OCI-LY1 (cell line): ENCODE measurements around the gene GGT1.

Experiments used
- H2AFZ ChIP-seq: fragments of 200-600 bp; sonication (generic), shearing (Covaris generic); 2 replicates; pipeline ENCODE4 v1.6.0; 2014; ENCODE audit warnings: antibody characterized with exemption, mild to moderate bottlenecking, low read length
- H3F3A ChIP-seq: fragments of 200-600 bp; sonication (generic), shearing (Covaris generic); 2 replicates; pipeline ENCODE4 v1.6.0; 2014; ENCODE audit warnings: mild to moderate bottlenecking, antibody characterized with exemption, low read length, moderate library complexity; ENCODE audit not compliant: insufficient read depth
- H3K27ac ChIP-seq: fragments of 200-600 bp; sonication (generic); 2 replicates; pipeline ENCODE4 v1.5.1; 2014; ENCODE audit warnings: low read length, mixed run types, mild to moderate bottlenecking, low read depth; ENCODE audit not compliant: poor library complexity, severe bottlenecking
- H3K27me3 ChIP-seq: fragments of 200-600 bp; sonication (generic); 2 replicates; pipeline ENCODE4 v1.6.0; 2014; ENCODE audit warnings: antibody characterized with exemption, mild to moderate bottlenecking, low read length, moderate library complexity; ENCODE audit not compliant: insufficient read depth
- H3K36me3 ChIP-seq: fragments of 200-600 bp; sonication (generic); 2 replicates; pipeline ENCODE4 v1.6.1; 2014; ENCODE audit warnings: mild to moderate bottlenecking, antibody characterized with exemption, low read length, moderate library complexity, mixed read lengths; ENCODE audit not compliant: insufficient read depth
- H3K4me1 ChIP-seq: fragments of 200-600 bp; sonication (generic); 2 replicates; pipeline ENCODE4 v1.5.1; 2014; ENCODE audit warnings: mild to moderate bottlenecking, low read length, moderate library complexity; ENCODE audit not compliant: insufficient read depth, severe bottlenecking
- H3K4me2 ChIP-seq: fragments of 200-600 bp; sonication (generic), shearing (Covaris generic); 2 replicates; pipeline ENCODE4 v1.6.1; 2014; ENCODE audit warnings: low read length
- H3K4me3 ChIP-seq: fragments of 200-600 bp; sonication (generic); 2 replicates; pipeline ENCODE4 v1.5.1; 2014; ENCODE audit warnings: low read length, low read depth, mild to moderate bottlenecking, mixed read lengths; ENCODE audit not compliant: poor library complexity, severe bottlenecking
- H3K79me2 ChIP-seq: fragments of 200-600 bp; shearing (Covaris generic); 2 replicates; pipeline ENCODE4 v1.6.1; 2016; ENCODE audit warnings: mixed run types, low read length, mixed read lengths; ENCODE audit not compliant: insufficient read depth
- H3K9ac ChIP-seq: fragments of 200-600 bp; sonication (generic), shearing (Covaris generic); 2 replicates; pipeline ENCODE4 v1.6.1; 2014; ENCODE audit warnings: mild to moderate bottlenecking, low read length, mixed read lengths
- H3K9me2 ChIP-seq: fragments of 200-600 bp; sonication (generic), shearing (Covaris generic); 2 replicates; pipeline ENCODE4 v1.6.1; 2014; ENCODE audit warnings: low read depth, mild to moderate bottlenecking, low read length, mixed read lengths
- H3K9me3 ChIP-seq: fragments of 200-600 bp; shearing (Covaris generic); 2 replicates; pipeline ENCODE4 v1.6.1; 2014; ENCODE audit warnings: low read length, mixed read lengths
- H4K20me1 ChIP-seq: fragments of 200-600 bp; sonication (generic), shearing (Covaris generic); 2 replicates; pipeline ENCODE4 v1.6.0; 2016; ENCODE audit warnings: mild to moderate bottlenecking, low read length; ENCODE audit not compliant: insufficient read depth
- EZH2 ChIP-seq: fragments of 200-600 bp; sonication (generic), shearing (Covaris generic); IDR thresholded peaks from 2 replicates; pipeline ENCODE4 v1.8.0; 2017; ENCODE audit warnings: borderline replicate concordance, mixed run types, mild to moderate bottlenecking, antibody characterized with exemption, low read length, moderate library complexity, mixed read lengths
- TF ChIP-seq, protein P1 (sequence below): fragments of 200-600 bp; sonication (generic), shearing (Covaris generic); IDR thresholded peaks from 2 replicates; pipeline ENCODE4 v1.5.1; 2017; ENCODE audit warnings: mild to moderate bottlenecking, antibody characterized with exemption, low read length, moderate library complexity, mixed read lengths

GGT1 gene

DNA sequence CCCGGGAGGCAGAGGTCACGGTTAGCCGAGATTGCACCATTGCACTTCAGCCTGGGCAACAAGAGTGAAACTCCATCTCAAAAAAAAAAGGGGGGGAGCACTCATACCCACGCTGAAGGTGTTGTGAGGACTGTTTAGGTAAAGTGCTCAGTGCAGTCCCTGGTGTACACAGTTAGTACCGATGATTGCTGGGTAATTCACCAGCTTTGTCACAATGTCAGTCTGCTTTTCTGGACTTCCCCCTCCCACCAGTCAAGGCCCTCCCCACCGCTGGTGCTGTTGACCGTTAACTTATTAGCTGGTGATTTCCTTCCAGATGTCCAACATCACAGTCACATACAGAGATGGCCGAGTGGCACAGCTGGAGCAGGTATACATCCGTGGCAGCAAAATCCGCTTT, 35.3 kb upstream of the GGT1 start:
- Histone ChIP-seq H3K79me2 (peaks cover 32% of the 10 kb centered on the region), H4K20me1 (no peaks in the 10 kb centered on the region; the same call in 1 of the 2 replicates)

DNA sequence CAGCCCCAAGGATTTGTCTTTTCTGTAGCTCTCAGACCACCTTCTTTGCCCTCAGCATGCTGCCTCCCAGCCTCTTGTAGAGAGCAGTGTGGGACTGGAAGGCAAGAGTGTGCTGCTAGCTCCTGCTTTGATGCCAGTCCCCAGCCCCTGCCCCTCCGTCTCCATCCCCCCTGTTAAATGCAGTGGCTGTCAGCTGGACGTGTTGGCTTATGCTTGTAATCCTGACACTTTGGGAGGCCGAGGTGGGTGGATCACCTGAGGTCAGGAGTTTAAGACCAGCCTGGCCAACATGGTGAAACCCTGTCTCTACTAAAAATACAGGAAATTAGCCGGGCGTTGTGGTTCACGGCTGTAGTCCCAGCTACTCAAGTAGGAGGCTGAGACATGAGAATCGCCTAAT, 31.7 kb upstream of the GGT1 start:
- Histone ChIP-seq H3K79me2 (no peaks in the 10 kb centered on the region), H2AFZ (no peak overlapping the region), H3K9me2 (no peaks in the 10 kb centered on the region), H3K4me2 (no peak overlapping the region), H3K27me3 (no peaks in the 10 kb centered on the region), H3F3A (no peaks in the 10 kb centered on the region), H3K9me3 (no peaks in the 10 kb centered on the region), H3K9ac (no peak overlapping the region), H3K36me3 (peaks cover 85% of the 10 kb centered on the region), H4K20me1 (no peaks in the 10 kb centered on the region; the same call in 1 of the 2 replicates), H3K4me1 (no peaks in the 10 kb centered on the region), H3K4me3 (no peak overlapping the region), H3K27ac (no peak overlapping the region)
- TF ChIP-seq, protein P1, sequence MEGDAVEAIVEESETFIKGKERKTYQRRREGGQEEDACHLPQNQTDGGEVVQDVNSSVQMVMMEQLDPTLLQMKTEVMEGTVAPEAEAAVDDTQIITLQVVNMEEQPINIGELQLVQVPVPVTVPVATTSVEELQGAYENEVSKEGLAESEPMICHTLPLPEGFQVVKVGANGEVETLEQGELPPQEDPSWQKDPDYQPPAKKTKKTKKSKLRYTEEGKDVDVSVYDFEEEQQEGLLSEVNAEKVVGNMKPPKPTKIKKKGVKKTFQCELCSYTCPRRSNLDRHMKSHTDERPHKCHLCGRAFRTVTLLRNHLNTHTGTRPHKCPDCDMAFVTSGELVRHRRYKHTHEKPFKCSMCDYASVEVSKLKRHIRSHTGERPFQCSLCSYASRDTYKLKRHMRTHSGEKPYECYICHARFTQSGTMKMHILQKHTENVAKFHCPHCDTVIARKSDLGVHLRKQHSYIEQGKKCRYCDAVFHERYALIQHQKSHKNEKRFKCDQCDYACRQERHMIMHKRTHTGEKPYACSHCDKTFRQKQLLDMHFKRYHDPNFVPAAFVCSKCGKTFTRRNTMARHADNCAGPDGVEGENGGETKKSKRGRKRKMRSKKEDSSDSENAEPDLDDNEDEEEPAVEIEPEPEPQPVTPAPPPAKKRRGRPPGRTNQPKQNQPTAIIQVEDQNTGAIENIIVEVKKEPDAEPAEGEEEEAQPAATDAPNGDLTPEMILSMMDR: no peak
- no peak for TF ChIP-seq EZH2

More for the DNA sequence above, 35.3 kb upstream of the GGT1 start:
- H3K9ac ChIP-seq: no peak overlapping the region
- H3K27me3 ChIP-seq: no peaks in the 10 kb centered on the region
- no peak overlapping the region for H3K27ac ChIP-seq
- no peaks in the 10 kb centered on the region for H3K9me3 ChIP-seq
- H3F3A ChIP-seq: no peaks in the 10 kb centered on the region
- H3K9me2 ChIP-seq: no peaks in the 10 kb centered on the region
- H3K4me3 ChIP-seq: no peak overlapping the region
- peaks cover 90% of the 10 kb centered on the region for H3K36me3 ChIP-seq
- H3K4me2 ChIP-seq: no peak overlapping the region
- H3K4me1 ChIP-seq: no peaks in the 10 kb centered on the region
- no peak for TF ChIP-seq EZH2
- TF ChIP-seq, protein P1: no peak
- no peak overlapping the region for H2AFZ ChIP-seq

DNA sequence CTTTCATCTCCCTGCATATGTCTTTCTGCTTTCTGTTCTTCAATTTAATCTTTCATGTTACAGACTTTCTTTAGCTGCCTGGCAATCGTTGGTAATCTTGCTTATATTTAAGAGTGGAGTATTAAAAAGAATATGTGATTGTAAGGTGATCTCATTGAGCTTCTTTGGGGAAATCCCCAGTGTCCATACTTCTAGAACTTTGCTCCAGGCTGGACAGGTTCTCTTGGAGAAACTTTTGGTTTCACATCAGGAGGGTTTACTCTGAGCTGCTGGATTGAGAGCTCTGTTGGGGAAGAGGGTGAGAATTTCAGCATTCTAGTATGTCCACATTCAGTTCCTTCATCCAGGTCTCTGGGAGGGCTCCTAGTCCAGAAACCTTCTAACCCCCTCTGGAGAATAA, 26.2 kb upstream of the GGT1 start:
- Histone ChIP-seq H3K9ac (no peak overlapping the region), H3K4me1 (no peaks in the 10 kb centered on the region), H3K4me3 (no peak overlapping the region), H3K9me2 (no peaks in the 10 kb centered on the region), H3K36me3 (peaks cover 49% of the 10 kb centered on the region), H2AFZ (no peak overlapping the region), H3F3A (no peaks in the 10 kb centered on the region), H3K79me2 (no peaks in the 10 kb centered on the region), H3K27me3 (no peaks in the 10 kb centered on the region), H3K27ac (no peak overlapping the region), H4K20me1 (no peaks in the 10 kb centered on the region), H3K9me3 (no peaks in the 10 kb centered on the region), H3K4me2 (no peak overlapping the region)
- TF ChIP-seq EZH2: no peak
- TF ChIP-seq, protein P1: no peak
